ENCODE data around the gene DGKG. TPM values are rescaled to one million over a fixed set of nuclear protein-coding genes. Genes with fewer than 3 reads are reported as not detected.

Gene DGKG
- total RNA-seq, 6 experiments from 2014 or later = 0.21 to 0.54 (median 0.38) TPM

DNA sequence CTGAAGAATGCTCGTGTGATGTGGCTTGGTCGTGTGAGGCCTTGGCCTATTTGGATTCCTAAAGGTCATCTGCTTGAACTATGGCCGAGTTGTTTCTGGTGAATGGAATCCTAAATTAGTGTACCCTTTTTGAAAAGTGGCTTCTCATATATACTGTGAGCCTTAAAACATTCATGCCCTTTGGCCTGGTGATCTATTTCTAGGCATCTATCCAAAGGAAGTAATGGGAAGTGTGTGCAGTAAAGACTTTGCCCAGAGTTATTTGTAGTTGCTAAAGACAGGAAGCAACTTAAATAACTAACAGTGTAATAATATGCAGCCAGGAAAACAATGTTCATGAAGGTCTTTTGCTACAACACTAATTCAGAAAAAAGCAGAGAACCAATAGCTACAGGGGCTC, 3.0 kb downstream of the DGKG start:
- DNase-seq = no peak
- TF ChIP-seq, protein P1, sequence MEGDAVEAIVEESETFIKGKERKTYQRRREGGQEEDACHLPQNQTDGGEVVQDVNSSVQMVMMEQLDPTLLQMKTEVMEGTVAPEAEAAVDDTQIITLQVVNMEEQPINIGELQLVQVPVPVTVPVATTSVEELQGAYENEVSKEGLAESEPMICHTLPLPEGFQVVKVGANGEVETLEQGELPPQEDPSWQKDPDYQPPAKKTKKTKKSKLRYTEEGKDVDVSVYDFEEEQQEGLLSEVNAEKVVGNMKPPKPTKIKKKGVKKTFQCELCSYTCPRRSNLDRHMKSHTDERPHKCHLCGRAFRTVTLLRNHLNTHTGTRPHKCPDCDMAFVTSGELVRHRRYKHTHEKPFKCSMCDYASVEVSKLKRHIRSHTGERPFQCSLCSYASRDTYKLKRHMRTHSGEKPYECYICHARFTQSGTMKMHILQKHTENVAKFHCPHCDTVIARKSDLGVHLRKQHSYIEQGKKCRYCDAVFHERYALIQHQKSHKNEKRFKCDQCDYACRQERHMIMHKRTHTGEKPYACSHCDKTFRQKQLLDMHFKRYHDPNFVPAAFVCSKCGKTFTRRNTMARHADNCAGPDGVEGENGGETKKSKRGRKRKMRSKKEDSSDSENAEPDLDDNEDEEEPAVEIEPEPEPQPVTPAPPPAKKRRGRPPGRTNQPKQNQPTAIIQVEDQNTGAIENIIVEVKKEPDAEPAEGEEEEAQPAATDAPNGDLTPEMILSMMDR (IDR thresholded peaks at IDR 0.05) = no peak
- Mint-ChIP-seq H3K36me3 (ENCODE audit: low read depth) (no peaks in the 10 kb centered on the region), H3K27me3 (ENCODE audit: insufficient read depth) (peaks cover 27% of the 10 kb centered on the region), H3K9me3 (no peaks in the 10 kb centered on the region), H3K4me1 (ENCODE audit: low read depth) (peaks cover 11% of the 10 kb centered on the region), H3K27ac (no peak overlapping the region), H3K4me3 (no peak overlapping the region)

DNA sequence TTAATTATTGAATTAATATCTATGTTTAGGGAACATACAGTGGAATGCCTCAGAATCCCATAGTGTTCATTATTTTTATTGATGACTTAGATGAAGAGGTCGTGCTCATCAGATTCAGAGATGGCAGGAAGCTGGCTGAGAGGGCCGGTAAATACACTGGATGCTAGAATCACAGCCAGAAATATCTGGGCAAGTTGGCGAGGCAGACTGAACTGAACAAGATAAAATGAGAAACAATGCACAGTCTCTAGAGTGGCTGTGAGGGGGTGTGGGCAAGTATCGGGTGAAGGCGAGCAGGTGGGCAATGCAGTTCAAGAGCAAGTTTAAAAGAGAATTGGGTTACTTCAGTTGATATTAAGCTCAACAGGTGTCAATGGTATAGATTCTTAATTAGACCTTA, 5.9 kb downstream of the DGKG start:
- Mint-ChIP-seq H3K36me3 (ENCODE audit: low read depth) (no peaks in the 10 kb centered on the region), H3K27me3 (ENCODE audit: insufficient read depth) (peaks cover 19% of the 10 kb centered on the region), H3K4me1 (ENCODE audit: low read depth) (no peaks in the 10 kb centered on the region), H3K9me3 (no peaks in the 10 kb centered on the region), H3K4me3 (no peak overlapping the region), H3K27ac (no peak overlapping the region)
- TF ChIP-seq, protein P1 (IDR thresholded peaks at IDR 0.05) = no peak
- DNase-seq = no peak

DNA sequence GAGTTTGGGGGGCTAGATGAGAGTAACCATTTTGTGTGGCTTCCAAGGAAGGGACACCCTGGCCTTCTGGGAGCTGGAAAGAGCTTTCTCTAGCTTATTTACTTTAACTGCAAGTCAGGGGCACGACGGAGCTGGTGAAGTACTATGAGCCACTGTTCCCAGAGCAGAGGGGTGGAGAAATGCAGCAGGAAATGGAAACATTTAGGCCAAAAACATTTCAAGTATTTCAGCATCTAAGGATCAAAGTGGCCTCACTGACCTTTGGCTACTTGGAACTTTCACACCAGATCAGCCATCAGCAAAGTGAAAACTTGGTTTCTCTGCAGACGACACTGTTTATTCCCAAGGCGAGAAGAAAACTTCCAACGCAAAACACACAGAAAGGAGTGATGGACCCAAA, 7.9 kb downstream of the DGKG start:
- Mint-ChIP-seq H3K4me3 (no peak overlapping the region), H3K27ac (no peak overlapping the region), H3K27me3 (ENCODE audit: insufficient read depth) (peaks cover 13% of the 10 kb centered on the region), H3K36me3 (ENCODE audit: low read depth) (no peaks in the 10 kb centered on the region), H3K9me3 (no peaks in the 10 kb centered on the region), H3K4me1 (ENCODE audit: low read depth) (no peaks in the 10 kb centered on the region)
- DNase-seq = no peak
- TF ChIP-seq, protein P1 (IDR thresholded peaks at IDR 0.05) = no peak

DNA sequence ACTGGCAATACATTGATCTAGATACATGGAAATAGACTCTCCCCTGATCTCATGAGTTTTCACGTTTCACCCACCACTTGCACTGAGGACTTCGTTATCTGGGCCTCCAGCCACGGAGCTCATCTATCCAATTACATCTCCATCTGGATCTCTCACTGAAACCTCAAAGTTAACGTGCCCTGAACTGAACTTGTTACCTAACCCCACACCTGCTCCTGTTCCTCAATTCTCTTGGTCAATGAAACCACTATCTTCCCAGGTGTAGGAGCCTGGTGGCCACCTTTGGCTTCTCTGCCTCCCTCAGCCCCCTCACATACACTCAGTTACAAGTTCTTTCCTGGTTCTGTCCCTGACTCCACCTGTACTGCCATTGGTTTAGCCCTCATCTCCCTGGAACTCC, 9.7 kb downstream of the DGKG start:
- H3K27me3 Mint-ChIP-seq (ENCODE audit: insufficient read depth) = peaks cover 9% of the 10 kb centered on the region
- no peak for DNase-seq
- no peaks in the 10 kb centered on the region for H3K36me3 Mint-ChIP-seq (ENCODE audit: low read depth)
- TF ChIP-seq, protein P1 (IDR thresholded peaks at IDR 0.05) = no peak
- no peak overlapping the region for H3K4me3 Mint-ChIP-seq
- no peaks in the 10 kb centered on the region for H3K9me3 Mint-ChIP-seq
- no peaks in the 10 kb centered on the region for H3K4me1 Mint-ChIP-seq (ENCODE audit: low read depth)
- no peak overlapping the region for H3K27ac Mint-ChIP-seq

DNA sequence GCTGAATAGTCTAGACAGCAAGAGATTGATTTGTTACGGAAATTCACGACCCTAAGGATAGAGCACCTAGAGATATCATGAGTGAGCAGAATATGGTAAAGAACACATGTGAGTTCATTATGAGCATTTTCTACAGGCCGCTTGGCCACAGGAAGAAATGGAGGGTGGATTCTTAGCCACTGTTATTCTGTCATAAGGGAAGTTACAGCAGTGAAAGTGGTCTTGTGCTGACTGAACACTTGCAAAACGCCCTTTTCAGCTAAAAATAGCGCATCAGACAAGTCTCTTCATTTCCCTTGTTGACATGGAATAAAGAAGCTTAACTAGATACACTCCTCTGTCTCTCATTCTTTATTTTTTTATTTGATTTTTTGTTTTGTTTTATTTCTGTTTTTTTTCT, 19.8 kb downstream of the DGKG start:
- H3K4me1 Mint-ChIP-seq (ENCODE audit: low read depth) = no peaks in the 10 kb centered on the region
- DNase-seq = no peak
- H3K27me3 Mint-ChIP-seq (ENCODE audit: insufficient read depth) = peaks cover 15% of the 10 kb centered on the region
- H3K9me3 Mint-ChIP-seq = no peaks in the 10 kb centered on the region
- TF ChIP-seq, protein P1 (IDR thresholded peaks at IDR 0.05) = no peak
- H3K27ac Mint-ChIP-seq = no peak overlapping the region
- H3K4me3 Mint-ChIP-seq = no peak overlapping the region
- H3K36me3 Mint-ChIP-seq (ENCODE audit: low read depth) = no peaks in the 10 kb centered on the region

DNA sequence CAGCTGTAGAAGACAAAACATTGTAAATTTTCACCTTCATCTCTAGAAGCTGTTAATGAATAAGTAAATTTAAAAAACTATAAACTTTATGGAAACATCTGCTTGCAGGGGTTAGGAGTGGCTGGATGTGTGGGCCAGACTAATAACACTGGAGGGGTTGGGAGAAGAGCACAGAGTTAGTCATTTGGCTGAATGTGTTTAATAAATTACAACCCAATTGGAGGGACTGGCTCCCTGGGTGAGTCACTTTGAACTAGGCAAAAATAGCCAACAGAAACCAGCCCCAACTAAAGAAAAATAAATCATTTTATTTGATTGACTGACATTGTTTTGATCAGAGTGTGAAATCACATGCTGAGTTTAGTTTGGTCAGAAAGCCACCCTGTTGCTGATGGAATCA, 21.8 kb downstream of the DGKG start:
- Mint-ChIP-seq H3K27ac (no peak overlapping the region), H3K4me3 (no peak overlapping the region), H3K27me3 (ENCODE audit: insufficient read depth) (peaks cover 19% of the 10 kb centered on the region), H3K9me3 (no peaks in the 10 kb centered on the region), H3K4me1 (ENCODE audit: low read depth) (no peaks in the 10 kb centered on the region), H3K36me3 (ENCODE audit: low read depth) (no peaks in the 10 kb centered on the region)
- TF ChIP-seq, protein P1 (IDR thresholded peaks at IDR 0.05) = no peak
- no peak for DNase-seq
